ENCODE data around the gene SPRYD4.
"Not testable (repeated sequence)": the region's sequence is repeated elsewhere in the genome, so short reads cannot be mapped to it uniquely, and the experiment has no call there.

Gene SPRYD4

DNA sequence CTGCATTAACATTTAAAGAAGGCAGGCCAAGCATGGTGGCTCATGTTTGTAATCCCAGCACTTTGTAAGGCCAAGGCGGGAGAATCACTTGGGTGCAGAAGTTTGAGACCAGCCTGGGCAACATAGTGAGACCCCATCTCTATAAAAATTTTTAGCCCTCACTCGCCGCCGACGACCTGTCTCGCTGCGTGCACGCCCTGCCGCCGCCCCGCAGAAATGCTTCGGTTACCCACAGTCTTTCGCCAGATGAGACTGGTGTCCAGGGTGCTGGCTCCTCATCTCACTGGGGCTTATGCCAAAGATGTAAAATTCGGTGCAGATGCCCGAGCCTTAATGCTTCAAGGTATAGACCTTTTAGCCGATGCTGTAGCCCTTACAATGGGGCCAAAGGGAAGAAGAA lies 42.4 kb downstream of the SPRYD4 start:
- TF ChIP-seq, protein P1, sequence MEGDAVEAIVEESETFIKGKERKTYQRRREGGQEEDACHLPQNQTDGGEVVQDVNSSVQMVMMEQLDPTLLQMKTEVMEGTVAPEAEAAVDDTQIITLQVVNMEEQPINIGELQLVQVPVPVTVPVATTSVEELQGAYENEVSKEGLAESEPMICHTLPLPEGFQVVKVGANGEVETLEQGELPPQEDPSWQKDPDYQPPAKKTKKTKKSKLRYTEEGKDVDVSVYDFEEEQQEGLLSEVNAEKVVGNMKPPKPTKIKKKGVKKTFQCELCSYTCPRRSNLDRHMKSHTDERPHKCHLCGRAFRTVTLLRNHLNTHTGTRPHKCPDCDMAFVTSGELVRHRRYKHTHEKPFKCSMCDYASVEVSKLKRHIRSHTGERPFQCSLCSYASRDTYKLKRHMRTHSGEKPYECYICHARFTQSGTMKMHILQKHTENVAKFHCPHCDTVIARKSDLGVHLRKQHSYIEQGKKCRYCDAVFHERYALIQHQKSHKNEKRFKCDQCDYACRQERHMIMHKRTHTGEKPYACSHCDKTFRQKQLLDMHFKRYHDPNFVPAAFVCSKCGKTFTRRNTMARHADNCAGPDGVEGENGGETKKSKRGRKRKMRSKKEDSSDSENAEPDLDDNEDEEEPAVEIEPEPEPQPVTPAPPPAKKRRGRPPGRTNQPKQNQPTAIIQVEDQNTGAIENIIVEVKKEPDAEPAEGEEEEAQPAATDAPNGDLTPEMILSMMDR (IDR thresholded peaks at IDR 0.05; ENCODE audit: insufficient read depth, low read depth, low read length, missing control alignments): no peak
- DNase-seq (ENCODE audit: low read depth): no peak
- H3K4me3 ChIP-seq (ENCODE audit: low read depth, low read length): no peak overlapping the region

DNA sequence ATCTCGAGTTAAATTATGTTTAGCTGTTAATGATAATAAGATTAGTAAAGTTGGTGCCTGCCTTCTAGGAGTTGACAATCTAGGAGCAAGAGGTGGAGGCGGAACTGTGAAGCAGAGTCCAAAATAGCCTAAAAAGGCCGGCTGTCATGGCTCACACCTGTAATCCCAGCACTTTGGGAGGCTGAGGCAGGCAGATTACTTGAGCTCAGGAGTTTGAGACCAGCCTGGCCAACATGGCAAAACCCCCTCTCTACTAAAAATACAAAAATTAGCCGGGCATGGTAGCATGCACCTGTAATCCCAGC lies 45.6 kb downstream of the SPRYD4 start:
- DNase-seq (ENCODE audit: low read depth); H3K4me3 ChIP-seq (ENCODE audit: low read depth, low read length): not testable (repeated sequence)

DNA sequence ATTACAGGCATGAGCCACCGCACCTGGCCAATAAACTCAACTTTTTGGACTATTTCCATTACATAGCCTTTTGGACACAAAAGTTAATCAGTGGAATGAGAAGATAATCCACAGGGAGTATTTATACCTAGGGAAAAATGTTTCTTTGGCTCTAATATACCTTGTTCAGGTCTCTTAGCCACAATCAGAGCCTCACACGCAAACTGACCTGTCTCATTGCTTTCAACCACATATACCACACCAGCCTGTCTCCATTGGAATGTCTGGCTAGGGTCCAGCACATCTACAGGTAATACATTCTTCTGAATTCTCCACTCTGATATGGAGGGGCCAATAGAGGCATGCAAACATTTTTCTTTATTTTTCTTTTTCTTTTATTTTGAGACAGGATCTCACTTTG lies 49.5 kb downstream of the SPRYD4 start:
- DNase-seq (ENCODE audit: low read depth): no peak
- no peak overlapping the region for H3K4me3 ChIP-seq (ENCODE audit: low read depth, low read length)
- TF ChIP-seq, protein P1 (IDR thresholded peaks at IDR 0.05; ENCODE audit: insufficient read depth, low read depth, low read length, missing control alignments): no peak

DNA sequence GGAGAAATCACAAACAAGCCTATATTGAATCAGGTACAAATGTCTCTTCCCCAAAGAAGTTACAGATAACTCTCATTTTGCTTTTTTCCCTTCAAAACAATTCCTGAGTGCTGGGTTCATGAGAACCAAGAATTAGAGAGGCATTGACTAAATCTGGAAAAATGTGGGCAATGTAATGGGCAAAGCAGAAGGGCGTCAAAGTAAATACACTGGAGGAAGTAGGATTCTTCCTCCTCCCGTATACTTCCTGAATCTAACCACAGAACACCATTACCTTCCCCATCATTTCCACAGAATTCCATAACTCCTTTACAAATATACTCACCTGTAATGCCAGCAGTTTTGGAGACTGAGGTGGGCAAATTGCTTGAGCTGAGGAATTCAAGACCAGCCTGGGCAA lies 50.2 kb downstream of the SPRYD4 start:
- no peak overlapping the region for H3K4me3 ChIP-seq (ENCODE audit: low read depth, low read length)
- TF ChIP-seq, protein P1 (IDR thresholded peaks at IDR 0.05; ENCODE audit: insufficient read depth, low read depth, low read length, missing control alignments): no peak
- no peak for DNase-seq (ENCODE audit: low read depth)

- DNase-seq (ENCODE audit: low read depth): no peak
- TF ChIP-seq, protein P1 (IDR thresholded peaks at IDR 0.05; ENCODE audit: insufficient read depth, low read depth, low read length, missing control alignments): no peak
- no peak overlapping the region for H3K4me3 ChIP-seq (ENCODE audit: low read depth, low read length)
Observed at GRCh38 chr12:56520048-56520447, 51.7 kb downstream of the SPRYD4 start.

- DNase-seq (ENCODE audit: low read depth): no peak
- TF ChIP-seq, protein P1 (IDR thresholded peaks at IDR 0.05; ENCODE audit: insufficient read depth, low read depth, low read length, missing control alignments): no peak
- no peak overlapping the region for H3K4me3 ChIP-seq (ENCODE audit: low read depth, low read length)
Observed at GRCh38 chr12:56520506-56520905, 52.1 kb downstream of the SPRYD4 start.

GRCh38 chr12:56521209-56521589 lies 52.8 kb downstream of the SPRYD4 start:
- no peak for DNase-seq (ENCODE audit: low read depth)
- H3K4me3 ChIP-seq (ENCODE audit: low read depth, low read length): peak overlapping the region; percentile 34; the same call in 1 of the 2 replicates
- TF ChIP-seq, protein P1 (IDR thresholded peaks at IDR 0.05; ENCODE audit: insufficient read depth, low read depth, low read length, missing control alignments): no peak
